Suprapubic skin (tissue), 4 donors: ENCODE data around the gene SLC39A13. TPM values are rescaled to one million over a fixed set of nuclear protein-coding genes. Genes with fewer than 3 reads are reported as not detected.

Source experiments
- DNase-seq, 2 donors: peaks; one replicate each; pipeline ENCODE4 v3.0.0-alpha.2; 2019; ENCODE audit warnings: low spot score in 2 of 2
- H3K27ac ChIP-seq: fragments of 200-600 bp; sonication (generic); one replicate; pipeline ENCODE4 v1.5.1; 2019
- H3K27me3 ChIP-seq: fragments of 200-600 bp; sonication (generic); one replicate; pipeline ENCODE4 v1.5.1; 2019
- H3K36me3 ChIP-seq: fragments of 200-600 bp; sonication (generic); one replicate; pipeline ENCODE4 v1.5.1; 2019
- H3K4me1 ChIP-seq: fragments of 200-600 bp; sonication (generic); one replicate; pipeline ENCODE4 v1.5.1; 2019
- H3K4me3 ChIP-seq: fragments of 200-600 bp; sonication (generic); one replicate; pipeline ENCODE4 v1.5.1; 2019; ENCODE audit warnings: mild to moderate bottlenecking
- H3K9me3 ChIP-seq: fragments of 200-600 bp; sonication (generic); one replicate; pipeline ENCODE4 v1.5.1; 2019
- CTCF ChIP-seq, 2 donors: fragments of 200-600 bp in 1 of 2; fragments of 450-650 bp in 1 of 2; sonication (generic) in 1 of 2; IDR thresholded peaks; one replicate each; pipeline ENCODE4 v1.5.1; 2016 to 2019; ENCODE audit warnings: antibody characterized with exemption in 2 of 2, mild to moderate bottlenecking in 1 of 2, moderate library complexity in 1 of 2
- EP300 ChIP-seq: sonication (generic); formaldehyde crosslinking; IDR thresholded peaks from one replicate; pipeline ENCODE4 v1.6.1; 2017; ENCODE audit warnings: antibody characterized with exemption
- POLR2A ChIP-seq, 2 donors: fragments of 450-650 bp; IDR thresholded peaks; one replicate each; pipeline ENCODE4 v1.6.1; 2017; ENCODE audit warnings: antibody characterized with exemption in 2 of 2, mild to moderate bottlenecking in 2 of 2, moderate library complexity in 2 of 2
- POLR2AphosphoS5 ChIP-seq, 3 donors: sonication (generic); formaldehyde crosslinking; IDR thresholded peaks; one replicate each; pipeline ENCODE4 v1.6.1; 2017; ENCODE audit warnings: antibody characterized with exemption in 3 of 3
- WGBS: methylation state at CpG from one replicate; pipeline ENCODE4 v1.1.5; 2018; 5-methylcytosine and 5-hydroxymethylcytosine counted together
- total RNA-seq, 4 donors: library from RNA; depleted of rRNA; stranded (reverse); fragments of >200 nt; gene quantifications; one replicate each; pipeline ENCODE4 v1.1.0, GENCODE V29; 2016

The SLC39A13 gene
- total RNA-seq, 4 donors from 2014 or later: 45.5 to 53.8 (median 52.3) TPM

DNA sequence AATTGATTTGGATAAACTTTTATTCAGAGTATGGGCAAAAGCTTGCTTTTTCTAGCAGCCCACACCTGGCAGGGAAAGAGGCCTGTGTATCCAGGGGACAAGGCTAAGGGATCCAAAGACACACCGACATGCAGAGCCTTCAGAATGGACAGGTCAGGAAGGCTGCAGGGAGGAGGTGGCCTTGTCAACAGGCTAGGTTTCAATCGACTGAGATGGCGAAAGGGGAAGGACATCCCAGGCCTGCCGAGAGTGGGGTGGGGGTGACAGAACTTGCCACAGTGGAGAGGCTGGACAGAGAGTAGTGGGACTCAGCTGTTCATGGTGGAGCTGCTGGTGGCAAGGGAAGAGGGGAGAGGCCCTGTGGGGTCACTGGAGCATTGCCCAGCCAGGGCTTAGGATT, 5.3 kb upstream of the SLC39A13 start:
- Histone ChIP-seq H3K9me3 (no peaks in the 10 kb centered on the region), H3K4me1 (peaks cover 43% of the 10 kb centered on the region), H3K4me3 (no peak overlapping the region), H3K27ac (no peak overlapping the region), H3K36me3 (no peaks in the 10 kb centered on the region), H3K27me3 (no peaks in the 10 kb centered on the region)
- WGBS: 58% methylated on average over 4 of the region's 4 CpGs
- DNase-seq: no peak
- TF ChIP-seq POLR2A (IDR thresholded peaks at IDR 0.05) (no peak), EP300 (no peak), POLR2AphosphoS5 (IDR thresholded peaks at IDR 0.05) (no peak), CTCF (IDR thresholded peaks at IDR 0.05) (no peak)

GRCh38 chr11:47403571-47403970, 4.8 kb upstream of the SLC39A13 start:
- H3K27me3 ChIP-seq: no peaks in the 10 kb centered on the region
- no peak for TF ChIP-seq CTCF (IDR thresholded peaks at IDR 0.05)
- no peak for TF ChIP-seq EP300
- TF ChIP-seq POLR2A (IDR thresholded peaks at IDR 0.05): no peak
- TF ChIP-seq POLR2AphosphoS5 (IDR thresholded peaks at IDR 0.05): no peak
- peaks cover 39% of the 10 kb centered on the region for H3K4me1 ChIP-seq
- no peaks in the 10 kb centered on the region for H3K36me3 ChIP-seq
- no peak overlapping the region for H3K27ac ChIP-seq
- no peaks in the 10 kb centered on the region for H3K9me3 ChIP-seq
- H3K4me3 ChIP-seq: no peak overlapping the region
- WGBS: 83% methylated on average over 3 of the region's 3 CpGs
- DNase-seq: no peak

- peak overlapping the region; percentile 93 for H3K27ac ChIP-seq
- H3K27me3 ChIP-seq: no peaks in the 10 kb centered on the region
- H3K4me1 ChIP-seq: peaks cover 44% of the 10 kb centered on the region
- no peaks in the 10 kb centered on the region for H3K9me3 ChIP-seq
- H3K4me3 ChIP-seq: peak overlapping the region; percentile 69
- H3K36me3 ChIP-seq: peaks cover 9% of the 10 kb centered on the region
- 32% methylated on average over 10 of the region's 12 CpGs for WGBS
- TF ChIP-seq POLR2AphosphoS5 (IDR thresholded peaks at IDR 0.05) (peak in 1 of 3 donors; percentile 23), EP300 (no peak)
- peak in 1 of 2 donors; percentile 65 for DNase-seq
These were observed 1.3 kb upstream of the SLC39A13 start for GRCh38 chr11:47406896-47407745.

DNA sequence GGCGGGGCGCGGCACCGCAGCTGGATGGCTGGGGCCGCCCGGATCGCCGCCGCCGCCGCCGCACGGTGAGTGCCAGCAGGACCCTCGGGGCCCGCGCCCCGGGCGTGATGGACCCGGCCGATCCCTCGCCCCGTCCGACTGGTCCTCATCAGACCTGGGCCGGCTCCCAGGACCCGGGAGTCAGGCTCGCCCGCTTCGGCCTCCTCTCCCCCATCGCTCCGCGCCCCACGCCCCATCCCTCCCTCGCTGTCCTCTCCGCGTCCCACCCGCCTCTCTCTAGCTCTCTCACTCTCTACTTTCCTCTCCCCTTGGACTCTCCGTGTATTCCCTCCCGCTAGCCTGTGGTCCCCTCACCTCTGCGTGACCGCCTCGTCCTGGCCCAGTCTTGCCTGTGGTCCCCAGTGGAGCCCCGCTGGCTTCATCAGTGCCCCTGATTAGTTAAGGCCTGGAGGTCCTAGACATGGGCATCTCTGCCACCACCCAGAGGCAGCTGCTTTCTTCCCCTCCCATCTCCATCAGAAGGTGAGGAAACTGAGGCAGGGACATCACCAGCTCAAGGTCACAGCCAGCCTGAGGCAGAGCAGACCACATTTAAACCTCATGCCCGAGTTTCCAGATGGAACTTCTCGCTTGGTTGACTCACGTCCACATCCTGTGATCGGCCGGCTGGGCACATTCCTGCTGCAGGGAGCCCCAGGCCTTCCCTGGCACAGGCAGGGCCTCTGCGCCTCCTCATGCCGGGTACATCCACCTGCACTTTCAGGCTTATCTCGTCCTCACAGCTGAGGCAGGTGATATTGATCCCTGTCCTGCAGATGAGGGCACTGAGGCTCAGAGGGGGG, 429 bp downstream of the SLC39A13 start:
- peak; percentile 83 to 85 for DNase-seq
- TF ChIP-seq EP300 (no peak), POLR2A (IDR thresholded peaks at IDR 0.05) (no peak), CTCF (IDR thresholded peaks at IDR 0.05) (no peak), POLR2AphosphoS5 (IDR thresholded peaks at IDR 0.05) (no peak)
- peak overlapping the region; percentile 69 for H3K4me3 ChIP-seq
- 2% methylated on average over 17 of the region's 50 CpGs for WGBS
- no peaks in the 10 kb centered on the region for H3K9me3 ChIP-seq
- H3K27me3 ChIP-seq: no peaks in the 10 kb centered on the region
- H3K4me1 ChIP-seq: peaks cover 46% of the 10 kb centered on the region
- H3K27ac ChIP-seq: peak overlapping the region; percentile 93
- peaks cover 21% of the 10 kb centered on the region for H3K36me3 ChIP-seq

- TF ChIP-seq POLR2AphosphoS5 (IDR thresholded peaks at IDR 0.05) (no peak), EP300 (no peak), POLR2A (IDR thresholded peaks at IDR 0.05) (no peak), CTCF (IDR thresholded peaks at IDR 0.05) (no peak)
- Histone ChIP-seq H3K4me1 (peaks cover 49% of the 10 kb centered on the region), H3K27me3 (no peaks in the 10 kb centered on the region), H3K27ac (peak overlapping the region; percentile 93), H3K4me3 (peak overlapping the region; percentile 69), H3K9me3 (no peaks in the 10 kb centered on the region), H3K36me3 (peaks cover 28% of the 10 kb centered on the region)
- DNase-seq: peak in 1 of 2 donors; percentile 71
- 44% methylated on average over 6 of the region's 31 CpGs for WGBS
These were observed 1.3 kb downstream of the SLC39A13 start for GRCh38 chr11:47409440-47410369.
